ENCODE results near the gene SUGCT.

DNA sequence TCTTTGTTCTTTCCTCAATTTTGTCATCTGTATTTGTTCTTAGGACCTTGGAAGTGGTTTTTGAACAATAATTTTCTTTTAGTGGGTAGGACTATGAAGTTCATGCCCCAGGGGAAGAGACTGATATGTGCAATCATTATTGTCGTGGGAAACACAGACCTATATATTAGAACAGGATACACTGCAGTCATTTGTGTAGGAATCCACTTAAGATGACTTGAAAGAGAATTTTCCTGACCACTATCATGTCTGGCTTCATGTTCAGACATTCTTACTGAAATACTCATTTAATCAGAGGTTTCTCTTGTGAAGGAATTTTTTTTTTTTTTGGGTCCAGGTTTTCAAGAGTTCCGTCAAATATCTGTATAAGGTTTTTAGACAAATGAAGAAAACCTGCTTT lies 163.6 kb downstream of the SUGCT start:
- TF ChIP-seq, protein P1, sequence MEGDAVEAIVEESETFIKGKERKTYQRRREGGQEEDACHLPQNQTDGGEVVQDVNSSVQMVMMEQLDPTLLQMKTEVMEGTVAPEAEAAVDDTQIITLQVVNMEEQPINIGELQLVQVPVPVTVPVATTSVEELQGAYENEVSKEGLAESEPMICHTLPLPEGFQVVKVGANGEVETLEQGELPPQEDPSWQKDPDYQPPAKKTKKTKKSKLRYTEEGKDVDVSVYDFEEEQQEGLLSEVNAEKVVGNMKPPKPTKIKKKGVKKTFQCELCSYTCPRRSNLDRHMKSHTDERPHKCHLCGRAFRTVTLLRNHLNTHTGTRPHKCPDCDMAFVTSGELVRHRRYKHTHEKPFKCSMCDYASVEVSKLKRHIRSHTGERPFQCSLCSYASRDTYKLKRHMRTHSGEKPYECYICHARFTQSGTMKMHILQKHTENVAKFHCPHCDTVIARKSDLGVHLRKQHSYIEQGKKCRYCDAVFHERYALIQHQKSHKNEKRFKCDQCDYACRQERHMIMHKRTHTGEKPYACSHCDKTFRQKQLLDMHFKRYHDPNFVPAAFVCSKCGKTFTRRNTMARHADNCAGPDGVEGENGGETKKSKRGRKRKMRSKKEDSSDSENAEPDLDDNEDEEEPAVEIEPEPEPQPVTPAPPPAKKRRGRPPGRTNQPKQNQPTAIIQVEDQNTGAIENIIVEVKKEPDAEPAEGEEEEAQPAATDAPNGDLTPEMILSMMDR (IDR thresholded peaks at IDR 0.05) = no peak
- TF ChIP-seq POLR2A (IDR thresholded peaks at IDR 0.05) (no peak), POLR2AphosphoS5 (IDR thresholded peaks at IDR 0.05) (no peak), EP300 (IDR thresholded peaks at IDR 0.05) (no peak)
